GM21515 (cell line): ENCODE data around the gene ASAP2.

ENCODE experiments used
- ATAC-seq: cut with Tn5 transposase; IDR thresholded peaks from one replicate; pipeline ENCODE4 v1.9.1; 2021; ENCODE audit not compliant: unreplicated experiment

The ASAP2 gene

DNA sequence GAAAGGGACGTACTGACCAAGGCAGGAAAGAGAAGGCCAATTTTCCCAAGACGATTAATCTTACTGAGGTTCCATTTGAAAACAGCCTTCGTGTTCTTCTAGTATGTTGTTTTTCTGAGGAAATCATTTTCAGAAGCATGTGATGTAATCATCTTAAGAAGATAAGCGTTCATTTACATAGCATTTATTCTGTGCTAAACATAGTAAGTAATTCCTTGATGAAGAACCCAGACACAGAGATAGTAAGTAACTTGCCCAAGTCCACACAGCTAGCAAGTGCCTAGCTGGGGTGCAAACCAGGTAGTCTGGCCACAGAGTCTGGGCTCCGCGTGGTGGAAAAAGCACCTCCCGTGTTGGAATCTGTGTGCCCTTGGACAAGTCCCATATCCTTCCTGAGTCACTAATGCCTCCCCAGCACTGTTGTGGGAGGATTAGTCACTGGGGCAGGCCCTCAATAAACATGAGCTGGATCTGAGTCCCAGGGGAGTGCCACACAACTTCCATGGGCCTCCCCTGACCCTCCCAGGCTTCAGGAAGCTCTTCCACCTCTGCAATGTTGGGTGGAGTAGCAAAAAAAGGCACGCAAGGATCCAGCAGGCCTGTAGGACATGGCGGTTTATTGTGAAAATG lies 26.9 kb upstream of the ASAP2 start:
- ATAC-seq: no peak

DNA sequence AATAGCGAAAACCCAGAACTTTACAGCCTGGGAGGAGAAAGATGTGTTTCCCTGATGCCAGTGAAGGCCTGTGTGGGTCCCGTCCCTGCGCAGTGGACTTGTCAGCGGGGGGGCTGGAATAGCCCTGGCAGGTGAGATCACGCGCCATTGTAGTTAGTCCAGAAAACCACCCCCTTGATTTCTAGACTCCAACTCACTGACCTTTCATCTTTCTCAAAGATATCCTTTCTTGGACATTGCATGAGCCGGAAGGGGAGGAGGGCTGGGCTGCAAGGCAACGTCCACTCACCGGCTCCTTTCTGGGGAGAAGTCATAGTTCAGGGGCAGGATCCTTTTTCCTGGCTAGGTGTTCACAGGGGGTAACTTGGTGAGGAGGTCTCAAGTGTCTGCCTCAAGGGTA lies 22.3 kb upstream of the ASAP2 start:
- ATAC-seq: no peak

DNA sequence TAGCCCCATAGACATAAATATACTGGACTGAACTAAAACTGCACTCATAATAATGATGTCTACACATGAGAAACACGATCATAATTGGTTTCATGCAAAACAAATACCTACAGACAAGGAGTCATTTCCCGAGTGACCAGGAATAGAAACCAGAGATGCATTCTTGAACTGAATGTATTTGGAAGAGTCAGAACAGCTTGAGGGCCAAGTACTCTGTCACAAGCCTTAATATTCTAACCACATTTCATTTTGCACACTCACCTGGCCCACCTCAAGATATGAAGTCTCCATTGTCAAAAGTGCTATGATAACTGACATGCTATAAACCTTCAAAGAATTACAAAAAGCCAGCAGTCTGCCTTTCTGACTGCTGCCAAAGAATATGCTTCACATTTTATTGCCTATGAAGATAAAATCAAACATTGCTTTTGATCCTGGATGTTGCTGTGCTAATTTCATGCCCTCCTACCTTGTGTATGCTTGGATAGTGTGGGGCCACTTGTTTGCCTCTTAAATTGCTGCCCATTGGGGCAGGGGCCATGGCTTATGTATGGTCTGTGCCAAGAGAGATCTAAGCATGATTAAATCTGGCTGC lies 18.9 kb upstream of the ASAP2 start:
- no peak for ATAC-seq

DNA sequence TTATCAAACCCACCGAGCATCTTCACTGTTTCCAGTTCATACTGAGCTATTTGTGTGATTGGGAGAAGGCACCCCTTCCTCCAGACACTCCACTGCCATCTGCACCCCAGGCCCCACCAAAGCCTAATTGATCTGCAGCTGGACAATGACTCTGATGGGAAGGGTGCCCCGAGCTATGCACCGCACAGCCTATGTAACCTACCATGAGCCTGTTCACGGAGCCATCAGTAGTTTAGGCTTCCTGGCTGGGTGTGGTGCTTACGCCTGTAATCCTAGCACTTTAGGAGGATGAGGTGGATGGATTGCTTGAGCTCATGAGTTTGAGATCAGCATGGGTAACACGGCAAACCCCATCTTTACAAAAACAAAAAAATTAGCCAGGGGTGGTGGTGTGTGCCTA lies 17.8 kb upstream of the ASAP2 start:
- ATAC-seq: no peak

DNA sequence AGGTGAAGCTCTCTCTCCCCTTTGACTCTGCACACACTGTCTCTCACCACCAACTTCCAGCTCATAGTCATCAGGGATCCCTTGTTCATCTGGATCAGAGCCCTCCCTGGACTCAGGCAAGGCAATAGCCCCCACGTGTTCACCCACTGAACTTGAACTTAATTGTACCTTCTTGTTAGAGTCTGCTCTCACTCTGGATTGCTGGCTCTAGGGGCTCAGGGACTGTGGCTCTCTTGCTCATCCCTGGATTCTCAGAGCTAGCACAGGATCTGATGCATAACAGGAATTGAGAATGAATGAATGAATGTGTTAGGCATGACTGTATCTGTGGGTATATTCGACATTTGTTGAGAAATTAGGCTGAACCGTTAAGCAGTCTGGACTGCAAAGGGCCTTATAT lies 16.7 kb upstream of the ASAP2 start:
- ATAC-seq: no peak

DNA sequence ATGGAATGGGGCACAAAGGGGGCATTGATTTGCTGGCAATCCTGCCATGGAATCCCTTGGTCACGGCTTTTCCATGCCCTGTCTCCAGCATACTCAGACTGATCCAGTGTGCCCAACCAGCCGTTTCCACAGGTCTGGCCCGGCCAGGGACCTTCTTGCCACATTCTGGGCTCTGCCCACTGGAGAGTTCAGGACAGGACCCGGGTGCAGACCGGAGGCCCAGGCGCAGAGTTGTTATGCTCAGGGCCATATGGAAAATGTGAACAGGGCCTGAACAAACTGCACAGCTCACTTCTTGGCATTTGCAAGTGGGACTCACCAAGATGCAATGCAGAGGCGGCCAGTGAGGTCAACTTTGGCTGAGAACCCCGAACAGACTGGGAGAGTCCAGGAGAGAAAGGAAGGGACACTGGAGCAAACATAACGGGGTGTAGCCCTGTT lies 15.6 kb upstream of the ASAP2 start:
- no peak for ATAC-seq

DNA sequence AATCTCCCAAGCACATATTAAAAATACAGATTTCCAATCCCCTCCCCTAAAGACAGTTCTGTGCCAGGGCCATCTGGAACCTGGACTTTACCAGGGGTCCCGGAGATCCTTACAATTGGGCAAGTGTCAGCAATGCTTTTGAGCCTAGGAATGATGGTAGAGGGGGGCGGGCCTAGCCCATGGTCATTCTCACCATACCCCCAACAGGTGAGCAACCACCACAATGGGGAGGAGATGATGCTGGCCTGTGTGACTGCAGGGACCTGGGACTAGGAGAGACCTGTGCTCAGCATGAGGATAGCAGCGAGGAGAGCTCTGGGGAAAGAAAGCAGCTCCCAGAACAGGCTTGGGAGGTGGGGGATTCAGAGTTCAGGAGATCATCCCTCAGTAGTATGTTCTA lies 13.9 kb upstream of the ASAP2 start:
- no peak for ATAC-seq

DNA sequence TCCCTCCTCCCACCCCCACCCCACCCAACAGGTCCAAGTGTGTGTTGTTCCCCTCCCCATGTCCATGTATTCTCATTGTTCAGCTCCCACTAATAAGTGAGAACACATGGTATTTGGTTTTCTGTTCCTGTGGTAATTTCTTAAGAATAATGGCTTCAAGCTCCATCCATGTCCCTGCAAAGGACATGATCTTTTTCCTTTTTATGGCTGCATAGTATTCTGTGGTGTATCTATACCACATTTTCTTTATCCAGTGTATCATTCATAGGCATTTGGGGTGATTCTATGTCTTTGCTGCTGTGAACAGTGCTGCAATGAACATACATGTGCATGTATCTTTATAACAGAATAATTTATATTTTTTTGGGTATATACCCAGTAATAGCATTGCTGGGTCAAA lies 12.3 kb upstream of the ASAP2 start:
- no peak for ATAC-seq

DNA sequence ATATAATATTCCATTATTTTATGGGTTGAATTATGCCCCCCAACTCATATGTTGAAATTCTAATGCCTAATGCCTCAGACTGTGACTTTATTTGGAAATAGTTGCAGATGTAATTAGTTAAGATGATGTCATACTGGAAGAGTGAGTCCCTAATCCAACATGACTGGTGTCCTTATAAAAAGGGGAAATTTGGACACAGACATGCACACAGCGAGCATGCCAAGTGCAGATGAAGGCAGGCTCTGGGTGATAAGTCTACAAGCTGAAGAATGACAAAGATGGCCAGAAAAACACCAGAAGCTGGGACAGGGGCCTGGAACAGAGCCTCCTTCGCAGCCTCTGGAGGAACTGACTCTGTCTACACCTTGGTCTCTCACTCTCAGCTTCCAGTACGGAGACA lies 10.0 kb upstream of the ASAP2 start:
- no peak for ATAC-seq

DNA sequence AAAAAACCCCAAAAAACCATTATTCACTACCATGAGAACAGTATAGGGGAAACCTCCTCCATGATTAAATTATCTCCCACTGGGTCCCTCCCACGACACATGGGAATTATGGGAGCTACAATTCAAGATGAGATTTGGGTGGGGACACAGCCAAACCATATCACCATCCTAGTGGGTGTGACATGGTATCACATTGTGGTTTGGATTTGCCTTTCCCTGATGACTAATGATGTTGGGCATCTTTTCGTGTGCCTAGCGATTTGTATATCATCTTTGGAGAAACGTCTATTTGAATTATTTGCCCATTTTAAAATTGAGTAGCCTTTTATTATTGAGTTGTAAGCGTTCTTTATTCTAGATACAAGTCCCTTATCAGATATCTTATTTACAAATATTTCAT lies 8.7 kb upstream of the ASAP2 start:
- no peak for ATAC-seq

DNA sequence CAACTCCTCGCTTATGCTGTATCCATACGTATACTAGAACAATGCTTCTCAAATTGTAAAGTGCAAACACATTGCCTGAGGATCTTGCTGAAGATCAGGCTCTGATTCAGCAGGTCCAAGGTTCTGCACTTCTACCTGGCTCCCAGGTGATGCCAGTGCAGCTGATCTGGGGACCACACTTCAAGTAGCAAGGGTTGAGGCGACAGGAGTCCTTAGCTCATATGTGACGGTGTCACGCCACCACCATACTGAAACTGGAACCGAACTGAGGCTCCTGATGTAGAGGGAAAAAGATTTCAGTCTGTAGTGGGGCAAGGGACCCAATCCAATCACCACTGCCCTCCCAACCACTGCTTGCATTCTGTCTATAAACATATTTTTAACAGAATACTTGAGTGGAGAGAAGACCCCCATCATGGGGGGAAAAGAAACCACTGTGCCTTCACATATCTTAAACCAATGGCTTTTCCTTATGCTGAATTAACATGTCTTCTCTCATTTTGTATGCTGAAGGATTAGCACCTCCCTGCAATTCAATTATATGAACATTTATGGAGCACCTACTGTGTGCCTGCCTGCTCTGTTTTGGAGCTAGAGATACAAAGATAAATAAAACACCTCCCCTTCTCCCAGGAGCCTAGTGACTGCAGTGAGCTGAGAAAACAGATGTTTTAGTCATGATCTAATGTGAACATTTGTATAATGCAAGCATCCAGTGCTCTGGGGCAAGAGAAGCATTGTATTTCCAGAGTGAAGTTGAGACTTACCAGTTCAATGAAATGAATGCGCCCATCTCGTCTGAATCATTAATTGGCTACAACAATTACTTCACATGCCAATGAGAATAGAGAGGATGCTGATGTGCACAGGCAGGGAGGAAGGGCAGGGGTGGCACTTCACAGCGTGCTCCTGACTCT lies 6.6 kb upstream of the ASAP2 start:
- no peak for ATAC-seq

DNA sequence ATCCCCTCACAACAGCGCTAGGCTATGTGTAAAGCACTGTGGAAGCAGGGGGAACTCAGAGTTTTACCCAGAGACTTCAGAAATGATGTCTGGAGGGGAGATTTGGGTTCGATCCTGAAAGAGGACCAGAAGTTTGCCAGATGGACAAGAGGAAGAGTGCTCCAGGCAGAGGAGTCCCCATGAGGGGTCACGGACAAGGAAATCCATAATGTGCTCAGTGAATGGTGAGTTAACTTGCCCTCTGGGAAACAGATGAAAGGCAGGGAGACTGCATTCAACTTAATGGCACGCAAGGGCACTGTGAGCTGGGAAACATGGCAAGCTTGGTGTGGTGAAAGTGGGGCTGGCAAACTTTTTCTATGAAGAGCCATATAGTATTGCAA lies 6.0 kb upstream of the ASAP2 start:
- no peak for ATAC-seq

DNA sequence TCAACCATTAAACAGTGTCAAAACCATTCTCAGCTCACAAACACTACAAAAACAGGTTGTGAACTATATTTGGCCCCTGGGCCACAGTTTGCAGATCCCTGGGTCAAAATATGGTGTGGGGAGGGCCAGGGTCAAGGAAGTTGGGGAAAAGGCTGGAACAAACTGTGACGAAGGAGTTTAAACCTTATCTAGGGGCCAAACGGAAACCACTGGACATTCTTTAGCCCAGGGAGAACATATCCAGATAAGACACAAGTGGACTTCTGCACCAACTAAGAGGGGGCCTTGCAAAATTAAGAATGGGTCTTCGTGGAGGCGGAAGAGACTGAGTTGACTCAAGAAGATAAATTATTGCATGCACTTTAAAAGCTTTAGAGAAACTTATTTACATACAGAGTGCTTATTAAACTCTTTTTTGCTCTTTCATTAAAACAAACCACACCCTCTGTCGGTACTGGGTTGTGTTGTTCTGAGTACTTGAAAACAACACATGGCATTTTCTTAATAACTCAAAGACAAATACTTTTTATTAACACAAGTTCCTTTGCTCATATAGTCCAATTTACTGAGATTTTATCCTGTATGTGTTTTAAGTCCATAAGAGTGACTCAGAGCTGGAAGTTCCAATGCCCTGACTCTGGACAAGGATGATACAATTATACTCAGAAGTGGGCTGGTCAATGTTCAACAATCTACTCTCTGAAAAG lies 5.3 kb upstream of the ASAP2 start:
- no peak for ATAC-seq

DNA sequence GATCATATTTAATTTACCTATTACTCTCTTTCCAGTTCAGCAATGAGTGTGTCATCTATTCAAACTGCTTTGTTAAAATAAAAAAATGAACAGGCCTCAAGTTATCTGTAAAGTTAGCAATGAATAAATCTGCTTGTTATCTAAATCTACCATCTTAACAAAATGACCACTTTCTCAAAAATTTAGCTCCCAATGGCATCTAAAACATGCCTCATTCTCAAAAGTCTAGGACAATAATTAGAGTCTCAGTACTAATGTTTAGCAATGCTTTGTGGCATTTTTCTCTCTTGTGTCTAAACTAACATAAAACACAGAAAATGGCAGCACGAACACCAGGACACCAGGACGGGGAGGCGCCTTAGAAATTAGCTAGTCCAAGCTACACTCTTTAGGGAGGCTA lies 3.6 kb upstream of the ASAP2 start:
- no peak for ATAC-seq

DNA sequence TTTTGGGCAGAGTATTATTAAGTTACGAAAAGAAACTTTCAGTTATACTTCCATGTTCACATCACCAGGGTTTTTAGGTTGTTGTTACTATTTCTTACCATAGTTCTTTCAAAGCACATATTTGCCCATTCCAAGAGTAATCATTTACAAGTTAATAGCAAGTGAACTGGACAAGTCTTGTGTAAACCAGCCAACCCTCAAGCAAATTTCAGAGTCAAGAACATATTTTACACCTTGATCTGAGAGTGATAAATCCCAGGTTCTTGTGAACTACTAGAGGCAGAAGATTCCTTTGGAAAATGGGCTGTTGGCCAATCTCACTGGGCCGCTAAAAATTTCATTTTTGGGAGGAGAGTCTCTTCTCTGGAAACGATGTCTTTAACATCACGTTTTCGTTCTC lies 2.7 kb upstream of the ASAP2 start:
- no peak for ATAC-seq

DNA sequence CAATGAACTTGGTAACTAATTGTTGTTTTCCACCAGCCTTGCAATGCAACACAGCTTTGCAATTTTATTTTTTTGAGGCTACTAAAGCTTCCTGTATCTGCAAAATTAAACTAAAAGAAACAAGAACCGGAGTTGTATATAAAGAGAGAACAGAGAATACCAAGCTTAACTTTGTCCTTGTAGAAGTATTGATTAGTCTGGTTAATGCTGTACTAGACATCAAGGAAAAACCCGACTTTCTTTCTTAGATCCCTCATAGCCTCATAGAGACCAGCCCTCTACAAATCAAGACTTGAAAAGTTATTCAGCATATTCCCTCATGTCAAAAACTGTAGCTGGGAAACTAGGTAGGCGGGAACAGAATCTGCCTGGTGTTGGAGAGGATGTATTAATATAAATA lies 1.7 kb upstream of the ASAP2 start:
- no peak for ATAC-seq

DNA sequence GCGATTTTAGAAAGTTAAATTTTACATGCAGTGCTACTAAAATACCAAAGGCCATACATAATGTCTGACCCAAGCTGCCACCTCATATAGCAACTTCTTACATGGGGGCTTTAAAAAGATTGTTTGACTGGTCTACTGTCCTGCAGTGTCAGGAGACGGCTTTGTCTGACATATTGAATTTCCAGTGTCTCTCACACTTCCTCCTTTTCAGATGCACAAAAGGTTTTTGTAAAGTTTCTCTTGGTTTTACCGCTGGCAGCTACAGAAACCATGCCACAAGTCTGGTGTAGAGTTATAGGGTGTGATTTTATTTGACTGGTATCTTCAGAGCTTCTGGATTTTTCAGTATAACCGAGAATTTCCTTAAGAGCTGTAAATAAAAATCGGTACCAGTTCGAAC lies 1.1 kb upstream of the ASAP2 start:
- ATAC-seq: no peak

DNA sequence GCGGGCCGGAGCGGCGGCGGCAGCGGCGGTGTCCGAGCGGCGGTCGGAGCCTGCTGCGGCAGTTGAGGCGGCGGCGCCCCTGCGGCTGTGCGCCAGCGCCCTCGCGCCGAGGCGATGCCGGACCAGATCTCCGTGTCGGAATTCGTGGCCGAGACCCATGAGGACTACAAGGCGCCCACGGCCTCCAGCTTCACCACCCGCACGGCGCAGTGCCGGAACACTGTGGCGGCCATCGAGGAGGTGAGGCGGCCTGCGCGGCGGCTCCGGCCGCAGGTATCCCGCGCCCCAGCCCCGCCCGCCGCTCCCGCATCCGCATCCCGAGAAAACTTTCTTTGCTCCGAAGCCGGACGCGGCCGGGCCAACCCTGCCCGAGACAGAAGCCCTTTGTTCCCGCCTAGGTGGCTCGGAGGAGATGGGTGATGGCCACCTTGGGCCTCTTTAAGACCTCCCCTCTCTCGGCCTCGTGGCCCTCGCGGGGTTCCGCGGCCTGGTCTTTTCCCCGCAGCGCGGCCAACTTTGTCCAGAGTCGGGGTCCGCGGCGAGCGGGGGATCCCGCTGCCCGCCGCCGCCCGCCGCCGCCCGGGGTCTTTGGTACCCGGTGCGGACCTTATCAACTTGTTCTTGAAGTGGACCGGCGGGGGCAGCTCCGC lies 504 bp downstream of the ASAP2 start:
- peak; percentile 9 for ATAC-seq

DNA sequence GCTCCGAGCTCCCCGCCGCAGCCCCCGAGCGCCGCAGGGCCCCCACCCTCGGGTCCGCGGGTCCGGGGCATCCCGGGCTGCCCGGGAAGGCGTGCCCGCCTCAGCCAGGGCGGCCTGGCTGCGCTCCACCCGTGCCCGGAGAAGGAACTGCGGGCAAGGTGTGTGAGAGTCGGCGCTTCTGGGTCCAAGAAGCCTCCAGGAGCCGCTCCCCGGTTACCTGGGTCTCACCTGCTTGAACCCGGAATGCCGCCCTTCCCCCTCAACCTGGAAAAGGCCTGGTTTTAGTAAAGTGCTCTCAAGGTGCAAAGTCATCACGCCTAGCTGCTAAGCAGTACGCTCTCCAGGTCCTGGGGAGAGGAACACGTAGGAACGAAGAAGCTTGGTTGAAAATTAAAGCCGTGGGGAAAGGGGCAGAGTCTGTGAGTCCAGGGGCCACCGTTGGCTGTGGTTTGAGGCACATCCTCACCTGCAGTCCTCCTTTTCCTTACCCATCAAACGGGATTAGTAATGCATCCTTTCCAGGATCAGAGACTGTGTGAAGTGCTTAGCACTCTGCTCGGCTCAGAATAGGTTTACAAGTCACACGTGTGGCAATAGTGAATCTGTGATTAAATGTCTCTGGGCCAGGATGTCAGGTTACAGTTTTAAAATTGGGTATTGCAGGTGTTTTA lies 1.2 kb downstream of the ASAP2 start:
- no peak for ATAC-seq

DNA sequence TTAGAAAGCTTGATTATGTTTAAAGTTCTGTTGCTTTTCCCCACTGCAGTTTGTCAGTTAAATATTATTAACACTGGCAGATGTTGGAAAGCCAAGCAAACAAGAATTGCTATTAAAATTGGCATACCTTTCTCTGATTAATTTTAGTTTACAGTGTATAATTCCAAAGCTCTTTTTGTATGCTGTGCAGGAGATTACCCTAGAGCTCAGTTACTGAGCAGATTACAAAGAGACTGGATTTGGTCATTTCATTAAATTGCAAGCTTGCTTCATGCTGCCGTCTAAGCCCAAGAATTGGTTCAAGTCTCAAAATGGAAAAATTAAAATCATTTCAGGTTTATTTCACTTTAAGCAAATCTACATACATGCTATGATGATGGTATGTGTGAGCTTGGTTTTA lies 2.3 kb downstream of the ASAP2 start:
- no peak for ATAC-seq

DNA sequence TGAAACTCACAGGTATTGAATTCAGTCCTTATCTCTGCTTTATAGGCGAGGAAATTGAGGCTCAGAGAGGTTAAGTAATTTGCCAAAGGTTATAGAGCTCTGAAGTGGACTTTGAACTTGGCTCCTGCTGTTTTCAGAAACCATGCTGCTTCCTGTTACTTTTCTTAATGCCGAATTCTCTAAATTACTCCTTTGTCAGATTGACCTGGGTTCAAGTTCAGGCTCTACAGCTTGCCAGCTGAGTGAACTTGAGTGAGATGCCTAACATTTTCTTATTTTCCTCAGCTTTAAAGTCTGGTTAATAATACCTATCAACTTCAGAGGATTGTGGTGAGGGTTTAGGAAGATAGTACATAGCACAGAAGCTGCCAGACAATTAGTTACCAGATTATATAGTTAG lies 3.4 kb downstream of the ASAP2 start:
- ATAC-seq: no peak
